Measurements from ENCODE around the gene DBH. TPM values are rescaled to one million over a fixed set of nuclear protein-coding genes. Genes with fewer than 3 reads are reported as not detected.
A peak's percentile ranks its signal among the peaks of the same experiment; 100 is the strongest.

DBH gene
- total and polyA plus RNA-seq, 12 donors = 0.24 to 234 (median 19.6) TPM; not detected in 1

DNA sequence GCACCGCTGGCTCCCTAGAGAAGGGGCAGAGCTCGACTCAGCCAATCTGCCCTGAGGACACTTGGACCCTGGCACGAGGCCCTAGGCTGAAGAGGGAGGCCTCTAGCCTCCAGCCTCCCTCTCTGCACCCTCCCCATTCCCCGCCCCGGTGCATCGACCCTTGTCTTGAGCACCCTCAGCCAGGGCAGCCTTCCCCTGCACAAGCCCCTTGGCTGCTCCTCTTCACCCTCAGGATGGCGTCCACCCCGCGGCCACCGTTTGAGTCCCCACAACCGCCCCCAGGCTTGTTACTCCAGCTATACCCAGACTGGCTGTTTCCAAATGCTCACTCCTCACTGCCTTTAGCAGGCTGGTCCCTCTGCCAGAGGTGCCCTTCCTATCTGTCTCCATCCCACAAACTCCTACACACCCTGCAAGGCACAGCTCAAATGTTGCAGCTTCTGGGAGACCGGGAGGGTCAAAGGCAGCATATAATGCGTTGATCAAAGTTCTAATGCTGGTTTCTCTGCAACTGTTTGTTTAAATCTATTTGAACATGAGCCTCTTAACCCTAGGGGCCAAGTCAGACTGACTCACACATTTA, 20.5 kb upstream of the DBH start:
- TF ChIP-seq, protein P1, sequence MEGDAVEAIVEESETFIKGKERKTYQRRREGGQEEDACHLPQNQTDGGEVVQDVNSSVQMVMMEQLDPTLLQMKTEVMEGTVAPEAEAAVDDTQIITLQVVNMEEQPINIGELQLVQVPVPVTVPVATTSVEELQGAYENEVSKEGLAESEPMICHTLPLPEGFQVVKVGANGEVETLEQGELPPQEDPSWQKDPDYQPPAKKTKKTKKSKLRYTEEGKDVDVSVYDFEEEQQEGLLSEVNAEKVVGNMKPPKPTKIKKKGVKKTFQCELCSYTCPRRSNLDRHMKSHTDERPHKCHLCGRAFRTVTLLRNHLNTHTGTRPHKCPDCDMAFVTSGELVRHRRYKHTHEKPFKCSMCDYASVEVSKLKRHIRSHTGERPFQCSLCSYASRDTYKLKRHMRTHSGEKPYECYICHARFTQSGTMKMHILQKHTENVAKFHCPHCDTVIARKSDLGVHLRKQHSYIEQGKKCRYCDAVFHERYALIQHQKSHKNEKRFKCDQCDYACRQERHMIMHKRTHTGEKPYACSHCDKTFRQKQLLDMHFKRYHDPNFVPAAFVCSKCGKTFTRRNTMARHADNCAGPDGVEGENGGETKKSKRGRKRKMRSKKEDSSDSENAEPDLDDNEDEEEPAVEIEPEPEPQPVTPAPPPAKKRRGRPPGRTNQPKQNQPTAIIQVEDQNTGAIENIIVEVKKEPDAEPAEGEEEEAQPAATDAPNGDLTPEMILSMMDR (IDR thresholded peaks at IDR 0.05) = no peak
- TF ChIP-seq POLR2A (IDR thresholded peaks at IDR 0.05) = no peak
- intact Hi-C loops (cut with DNase I) = no loop called here
- H3K36me3 ChIP-seq (replicated peaks in 1 of 2) = no peaks in the 10 kb centered on the region
- H3K27ac ChIP-seq = no peak overlapping the region
- no peak overlapping the region for H3K4me3 ChIP-seq
- peaks cover 16% of the 10 kb centered on the region for H3K27me3 ChIP-seq
- no peaks in the 10 kb centered on the region for H3K9me3 ChIP-seq (replicated peaks in 1 of 3)
- WGBS, 4 donors = 66 to 78% (median 73%) methylated on average over 9 to 13 of the region's 13 CpGs
- H3K4me1 ChIP-seq (replicated peaks in 1 of 2) = peaks cover 0 to 5% of the 10 kb centered on the region in 2 donors
- no peak for DNase-seq

DNA sequence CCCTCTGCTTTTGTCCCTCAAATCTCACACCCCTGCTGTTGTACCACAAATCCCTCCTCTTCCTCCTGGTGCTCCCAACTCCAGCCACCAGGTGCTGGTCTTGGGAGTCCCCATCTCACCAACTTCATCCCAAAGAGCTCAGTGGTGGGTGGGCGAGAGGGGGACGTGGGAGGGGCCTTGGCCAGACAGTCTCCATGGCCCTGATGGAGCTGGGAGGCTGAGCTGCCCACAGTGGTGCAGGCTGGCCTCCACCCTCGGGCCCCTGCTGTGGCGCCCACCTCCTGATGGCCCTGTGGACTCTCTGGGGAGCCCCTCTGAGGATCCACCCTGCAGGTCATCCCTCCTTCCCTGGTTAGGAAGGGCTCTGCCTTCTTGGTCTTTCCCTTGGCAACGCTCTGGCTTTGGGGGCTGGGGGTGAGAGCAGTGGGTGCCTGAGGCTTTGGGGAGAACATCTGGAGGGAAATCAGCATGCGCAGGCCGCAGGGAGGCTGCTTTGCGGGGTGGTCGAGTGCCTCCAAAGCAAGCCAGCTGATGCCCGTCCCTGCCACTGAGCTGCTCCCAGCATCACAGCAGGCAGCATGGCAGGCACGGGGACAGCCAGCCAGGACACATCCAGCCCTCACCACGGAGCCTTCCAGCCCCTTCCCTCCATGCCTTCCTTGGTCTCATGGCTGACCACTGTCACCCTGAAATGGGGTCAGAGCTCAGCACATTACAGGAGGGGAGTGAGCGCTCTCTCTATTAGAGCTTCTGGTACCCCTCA, 19.3 kb upstream of the DBH start:
- DNase-seq = no peak
- Histone ChIP-seq H3K4me3 (no peak overlapping the region), H3K9me3 (replicated peaks in 1 of 3) (no peaks in the 10 kb centered on the region), H3K36me3 (replicated peaks in 1 of 2) (no peaks in the 10 kb centered on the region), H3K4me1 (replicated peaks in 1 of 2) (peaks cover 0 to 5% of the 10 kb centered on the region in 2 donors), H3K27ac (no peak overlapping the region), H3K27me3 (peaks cover 15% of the 10 kb centered on the region)
- WGBS, 4 donors = 72 to 100% (median 77%) methylated on average over 1 to 13 of the region's 13 CpGs
- TF ChIP-seq, protein P1 (IDR thresholded peaks at IDR 0.05) = no peak
- no peak for TF ChIP-seq POLR2A (IDR thresholded peaks at IDR 0.05)
- intact Hi-C loops (cut with DNase I) = no loop called here

GRCh38 chr9:133618726-133619125, 17.4 kb upstream of the DBH start:
- H3K9me3 ChIP-seq (replicated peaks in 1 of 3) = no peaks in the 10 kb centered on the region
- no peak for DNase-seq
- WGBS, 4 donors = 74 to 85% (median 77%) methylated on average over 10 of the region's 10 CpGs
- peaks cover 8% of the 10 kb centered on the region for H3K27me3 ChIP-seq
- intact Hi-C loops (cut with DNase I) = no loop called here
- H3K27ac ChIP-seq = no peak overlapping the region
- peaks cover 0 to 5% of the 10 kb centered on the region in 2 donors for H3K4me1 ChIP-seq (replicated peaks in 1 of 2)
- no peak overlapping the region for H3K4me3 ChIP-seq
- TF ChIP-seq POLR2A (IDR thresholded peaks at IDR 0.05) = no peak
- TF ChIP-seq, protein P1 (IDR thresholded peaks at IDR 0.05) = no peak
- no peaks in the 10 kb centered on the region for H3K36me3 ChIP-seq (replicated peaks in 1 of 2)

DNA sequence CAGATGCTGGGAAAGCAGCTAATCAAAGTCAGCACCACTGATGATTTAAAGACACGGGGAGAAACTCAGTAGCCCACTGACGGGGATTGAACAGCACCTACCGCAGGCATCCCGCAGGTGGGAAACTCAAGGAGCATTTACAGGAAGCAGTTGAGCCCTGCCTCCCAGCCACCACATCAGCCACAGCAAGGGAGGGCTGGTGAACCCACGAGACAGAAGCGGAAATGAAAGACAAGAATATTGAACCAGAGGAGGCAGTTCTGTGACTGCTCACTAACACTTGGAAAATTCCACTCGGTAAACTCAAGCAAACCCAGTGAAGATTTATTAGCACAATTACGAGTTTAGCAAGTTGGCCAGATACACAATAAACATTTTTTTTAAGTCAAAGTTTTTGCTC, 16.4 kb upstream of the DBH start:
- TF ChIP-seq, protein P1 (IDR thresholded peaks at IDR 0.05) = no peak
- no peak for TF ChIP-seq POLR2A (IDR thresholded peaks at IDR 0.05)
- 12 to 22% (median 18%) methylated on average over 8 of the region's 8 CpGs for WGBS, 4 donors

More for the DNA sequence above, 16.4 kb upstream of the DBH start:
- Histone ChIP-seq H3K36me3 (replicated peaks in 1 of 2) (no peaks in the 10 kb centered on the region), H3K4me1 (replicated peaks in 1 of 2) (peaks cover 0 to 5% of the 10 kb centered on the region in 2 donors), H3K27me3 (peaks cover 3% of the 10 kb centered on the region), H3K27ac (peak overlapping the region in 1 of 5 donors; percentile 56), H3K9me3 (replicated peaks in 1 of 3) (no peaks in the 10 kb centered on the region), H3K4me3 (no peak overlapping the region)
- DNase-seq = no peak
- intact Hi-C loops (cut with DNase I) = no loop called here

Measured in adrenal gland (tissue), 12 donors.